Karpas-422 (cell line): ENCODE measurements around the gene COL25A1. TPM values are rescaled to one million over a fixed set of nuclear protein-coding genes. Genes with fewer than 3 reads are reported as not detected.

Experiments used
- DNase-seq: peaks from one replicate; pipeline ENCODE4 v3.0.0-alpha.2; 2015
- H2AFZ ChIP-seq: fragments of 200-600 bp; sonication (generic); 2 replicates; pipeline ENCODE4 v1.6.1; 2014; ENCODE audit warnings: antibody characterized with exemption, low read length, mixed read lengths
- H3K27ac ChIP-seq: fragments of 200-600 bp; sonication (generic); 2 replicates; pipeline ENCODE4 v1.5.1; 2014; ENCODE audit warnings: mild to moderate bottlenecking, low read length, moderate library complexity
- H3K27me3 ChIP-seq: fragments of 200-600 bp; sonication (generic); 2 replicates; pipeline ENCODE4 v1.6.1; 2014; ENCODE audit warnings: low read length, mixed read lengths
- H3K36me3 ChIP-seq: fragments of 200-600 bp; sonication (generic); 2 replicates; pipeline ENCODE4 v1.6.1; 2014; ENCODE audit warnings: low read length, mixed read lengths; ENCODE audit not compliant: insufficient read depth
- H3K4me1 ChIP-seq: fragments of 200-600 bp; sonication (generic); 2 replicates; pipeline ENCODE4 v1.6.1; 2014; ENCODE audit warnings: mild to moderate bottlenecking, low read length, mixed read lengths
- H3K4me2 ChIP-seq: fragments of 200-600 bp; sonication (generic); 2 replicates; pipeline ENCODE4 v1.6.1; 2014; ENCODE audit warnings: low read length, low read depth, mild to moderate bottlenecking; ENCODE audit not compliant: poor library complexity, severe bottlenecking
- H3K4me3 ChIP-seq: fragments of 200-600 bp; sonication (generic); 2 replicates; pipeline ENCODE4 v1.5.1; 2014; ENCODE audit warnings: mild to moderate bottlenecking, antibody characterized with exemption, low read length, mixed read lengths
- H3K79me2 ChIP-seq: fragments of 200-600 bp; sonication (generic); 2 replicates; pipeline ENCODE4 v1.6.1; 2014; ENCODE audit warnings: mild to moderate bottlenecking, low read length, mixed read lengths
- H3K9ac ChIP-seq: fragments of 200-600 bp; sonication (generic); 2 replicates; pipeline ENCODE4 v1.6.0; 2014; ENCODE audit warnings: low read length
- H3K9me2 ChIP-seq: fragments of 200-600 bp; sonication (generic), shearing (Covaris generic); replicated peaks from 2 replicates; pipeline ENCODE4 v1.6.0; 2014; ENCODE audit warnings: mild to moderate bottlenecking, low read length, moderate library complexity; ENCODE audit not compliant: insufficient read depth
- H3K9me3 ChIP-seq: fragments of 300-700, 200-600 bp; sonication (generic); 2 replicates; pipeline ENCODE4 v1.6.1; 2014; ENCODE audit warnings: low read length, mixed read lengths
- H4K20me1 ChIP-seq: fragments of 200-600 bp; sonication (generic); 2 replicates; pipeline ENCODE4 v1.6.1; 2014; ENCODE audit warnings: mild to moderate bottlenecking, antibody characterized with exemption, low read length, low read depth; ENCODE audit not compliant: insufficient read depth
- total RNA-seq: library from RNA; depleted of rRNA; stranded (reverse); fragments of >200 nt; shearing (Covaris generic); gene quantifications from 2 replicates; pipeline ENCODE4 v1.2.3, GENCODE V29; 2014; ENCODE audit warnings: low replicate concordance

Gene COL25A1
- total RNA-seq, 1 experiment from 2014 or later, result not detected

- H3K27me3 ChIP-seq, result no peaks in the 10 kb centered on the region
- H3K9me3 ChIP-seq, result no peaks in the 10 kb centered on the region
- DNase-seq, result no peak
- no peak overlapping the region for H3K9ac ChIP-seq
- no peaks in the 10 kb centered on the region for H3K79me2 ChIP-seq
- no peaks in the 10 kb centered on the region for H3K9me2 ChIP-seq
- no peaks in the 10 kb centered on the region for H3K36me3 ChIP-seq
- H2AFZ ChIP-seq, result no peak overlapping the region
- no peak overlapping the region for H3K4me3 ChIP-seq
- no peaks in the 10 kb centered on the region for H4K20me1 ChIP-seq
- H3K27ac ChIP-seq, result no peak overlapping the region
- H3K4me2 ChIP-seq, result no peak overlapping the region
- H3K4me1 ChIP-seq, result no peaks in the 10 kb centered on the region
These were observed 117.9 kb downstream of the COL25A1 start for GRCh38 chr4:109184491-109184961.

GRCh38 chr4:109183931-109184490 is 118.4 kb downstream of the COL25A1 start:
- H3K4me2 ChIP-seq, result no peak overlapping the region
- H3K9ac ChIP-seq, result no peak overlapping the region
- H4K20me1 ChIP-seq, result no peaks in the 10 kb centered on the region
- no peaks in the 10 kb centered on the region for H3K36me3 ChIP-seq
- H3K9me2 ChIP-seq, result no peaks in the 10 kb centered on the region
- no peaks in the 10 kb centered on the region for H3K27me3 ChIP-seq
- no peak overlapping the region for H3K4me3 ChIP-seq
- DNase-seq, result no peak
- no peaks in the 10 kb centered on the region for H3K4me1 ChIP-seq
- no peak overlapping the region for H3K27ac ChIP-seq
- H3K79me2 ChIP-seq, result no peaks in the 10 kb centered on the region
- H2AFZ ChIP-seq, result no peak overlapping the region
- H3K9me3 ChIP-seq, result no peaks in the 10 kb centered on the region

GRCh38 chr4:109182696-109183095 is 119.8 kb downstream of the COL25A1 start:
- no peak overlapping the region for H3K4me2 ChIP-seq
- no peaks in the 10 kb centered on the region for H3K36me3 ChIP-seq
- no peak overlapping the region for H2AFZ ChIP-seq
- H3K79me2 ChIP-seq, result no peaks in the 10 kb centered on the region
- H3K9ac ChIP-seq, result no peak overlapping the region
- H3K4me3 ChIP-seq, result no peak overlapping the region
- no peaks in the 10 kb centered on the region for H3K4me1 ChIP-seq
- no peaks in the 10 kb centered on the region for H3K9me2 ChIP-seq
- H3K27ac ChIP-seq, result no peak overlapping the region
- no peaks in the 10 kb centered on the region for H4K20me1 ChIP-seq
- H3K27me3 ChIP-seq, result no peaks in the 10 kb centered on the region
- H3K9me3 ChIP-seq, result no peaks in the 10 kb centered on the region
- no peak for DNase-seq

- Histone ChIP-seq H3K4me1 (no peaks in the 10 kb centered on the region), H4K20me1 (no peaks in the 10 kb centered on the region), H3K9me2 (no peaks in the 10 kb centered on the region), H3K27ac (no peak overlapping the region), H3K36me3 (no peaks in the 10 kb centered on the region), H3K9ac (no peak overlapping the region), H3K4me3 (no peak overlapping the region), H3K4me2 (no peak overlapping the region), H3K27me3 (no peaks in the 10 kb centered on the region), H3K79me2 (no peaks in the 10 kb centered on the region), H3K9me3 (no peaks in the 10 kb centered on the region), H2AFZ (no peak overlapping the region)
- DNase-seq, result no peak
These were observed 123.4 kb downstream of the COL25A1 start for GRCh38 chr4:109179061-109179460.

GRCh38 chr4:109177096-109177810 is 125.2 kb downstream of the COL25A1 start:
- no peak overlapping the region for H2AFZ ChIP-seq
- H3K9ac ChIP-seq, result no peak overlapping the region
- H3K4me1 ChIP-seq, result no peaks in the 10 kb centered on the region

GRCh38 chr4:109174224-109174953 is 128.1 kb downstream of the COL25A1 start:
- DNase-seq, result no peak
- Histone ChIP-seq H3K4me2 (no peak overlapping the region), H3K79me2 (no peaks in the 10 kb centered on the region), H4K20me1 (no peaks in the 10 kb centered on the region), H2AFZ (no peak overlapping the region), H3K9me3 (no peaks in the 10 kb centered on the region), H3K4me1 (no peaks in the 10 kb centered on the region), H3K27me3 (no peaks in the 10 kb centered on the region), H3K27ac (no peak overlapping the region), H3K4me3 (no peak overlapping the region), H3K9me2 (no peaks in the 10 kb centered on the region), H3K9ac (no peak overlapping the region), H3K36me3 (no peaks in the 10 kb centered on the region)

More at GRCh38 chr4:109177096-109177810, 125.2 kb downstream of the COL25A1 start:
- no peak overlapping the region for H3K27ac ChIP-seq
- H3K9me2 ChIP-seq, result no peaks in the 10 kb centered on the region
- H4K20me1 ChIP-seq, result no peaks in the 10 kb centered on the region
- no peaks in the 10 kb centered on the region for H3K36me3 ChIP-seq
- H3K9me3 ChIP-seq, result no peaks in the 10 kb centered on the region
- H3K79me2 ChIP-seq, result no peaks in the 10 kb centered on the region
- H3K4me3 ChIP-seq, result no peak overlapping the region
- no peak for DNase-seq
- no peaks in the 10 kb centered on the region for H3K27me3 ChIP-seq
- no peak overlapping the region for H3K4me2 ChIP-seq

- H3K27me3 ChIP-seq, result no peaks in the 10 kb centered on the region
- no peaks in the 10 kb centered on the region for H3K79me2 ChIP-seq
- H3K36me3 ChIP-seq, result no peaks in the 10 kb centered on the region
- H3K4me2 ChIP-seq, result no peak overlapping the region
- no peaks in the 10 kb centered on the region for H3K9me2 ChIP-seq
- H3K27ac ChIP-seq, result no peak overlapping the region
- H2AFZ ChIP-seq, result no peak overlapping the region
- no peaks in the 10 kb centered on the region for H3K4me1 ChIP-seq
- H3K9ac ChIP-seq, result no peak overlapping the region
- DNase-seq, result no peak
- no peak overlapping the region for H3K4me3 ChIP-seq
- no peaks in the 10 kb centered on the region for H4K20me1 ChIP-seq
- no peaks in the 10 kb centered on the region for H3K9me3 ChIP-seq
These were observed 130.2 kb downstream of the COL25A1 start for GRCh38 chr4:109172301-109172700.

GRCh38 chr4:109171070-109171469 is 131.4 kb downstream of the COL25A1 start:
- H3K9me3 ChIP-seq, result no peaks in the 10 kb centered on the region
- no peak overlapping the region for H3K4me3 ChIP-seq
- no peak overlapping the region for H3K27ac ChIP-seq
- no peaks in the 10 kb centered on the region for H3K36me3 ChIP-seq
- no peak overlapping the region for H3K9ac ChIP-seq
- no peaks in the 10 kb centered on the region for H3K27me3 ChIP-seq
- H4K20me1 ChIP-seq, result no peaks in the 10 kb centered on the region
- H3K9me2 ChIP-seq, result no peaks in the 10 kb centered on the region
- no peak overlapping the region for H2AFZ ChIP-seq
- H3K4me1 ChIP-seq, result no peaks in the 10 kb centered on the region
- no peaks in the 10 kb centered on the region for H3K79me2 ChIP-seq
- no peak for DNase-seq
- H3K4me2 ChIP-seq, result no peak overlapping the region
